Panc1 (cell line): ENCODE measurements around the gene DPYD. TPM values are rescaled to one million over a fixed set of nuclear protein-coding genes. Genes with fewer than 3 reads are reported as not detected.

Experiments used
- ATAC-seq: fragments of 200-7000 bp; cut with Tn5 transposase; 2 replicates; pipeline ENCODE4 v1.9.1; 2020; ENCODE audit warnings: mild to moderate bottlenecking, moderate library complexity
- BruUV-seq: library from RNA; stranded (reverse); fragments of 400-500 nt; replicated peaks from 2 replicates; lab custom pipeline; 2021; lab: Mats Ljungman, UMichigan
- CTCF ChIA-PET: fragments of 300-600 bp; sonication (Branson Sonifier 250); formaldehyde crosslinking; loops from one replicate; lab custom pipeline; 2022; ENCODE audit warnings: antibody characterized with exemption; lab: Charles Lee
- POLR2A ChIA-PET: fragments of 300-600 bp; sonication (Branson Sonifier 250); formaldehyde crosslinking; loops from one replicate; lab custom pipeline; 2022; ENCODE audit warnings: antibody characterized with exemption; lab: Charles Lee
- DNase-seq: peaks from one replicate; pipeline ENCODE4 v3.0.0-alpha.2; 2010; ENCODE audit warnings: low read depth, low spot score
- H3K27ac ChIP-seq: 2 replicates; pipeline ENCODE4 v1.5.1; 2011; ENCODE audit warnings: mild to moderate bottlenecking, low read length, inconsistent platforms
- H3K27me3 ChIP-seq: fragments of 200-500 bp; sonication (Bioruptor generic); 2 replicates; pipeline ENCODE4 v1.6.0; 2014; ENCODE audit warnings: low read length, inconsistent platforms; ENCODE audit not compliant: control insufficient read depth, insufficient read depth
- H3K36me3 ChIP-seq: fragments of 200-500 bp; sonication (Bioruptor generic); 2 replicates; pipeline ENCODE4 v1.5.1; 2014; ENCODE audit warnings: inconsistent platforms, mild to moderate bottlenecking, low read length, moderate library complexity; ENCODE audit not compliant: control insufficient read depth, insufficient read depth
- H3K4me1 ChIP-seq: 2 replicates; pipeline ENCODE4 v1.5.1; 2011; ENCODE audit warnings: inconsistent platforms, mild to moderate bottlenecking, low read length, moderate library complexity; ENCODE audit not compliant: control insufficient read depth, insufficient read depth
- H3K4me3 ChIP-seq, 2 experiments: 2 replicates each; pipeline ENCODE4 v1.5.1; 2011 to 2012; ENCODE audit warnings: low read depth in 2 of 2, low read length in 2 of 2, mild to moderate bottlenecking in 2 of 2, inconsistent platforms in 1 of 2, moderate library complexity in 1 of 2
- H3K9me3 ChIP-seq: fragments of 200-500 bp; sonication (Bioruptor generic); 2 replicates; pipeline ENCODE4 v1.5.1; 2014; ENCODE audit warnings: low read depth, mild to moderate bottlenecking, inconsistent platforms, low read length, moderate library complexity; ENCODE audit not compliant: control insufficient read depth, insufficient read depth
- CTCF ChIP-seq: fragments of 450-650 bp; IDR thresholded peaks from 2 replicates; pipeline ENCODE4 v1.5.1; 2017; ENCODE audit warnings: mild to moderate bottlenecking
- POLR2AphosphoS5 ChIP-seq: IDR thresholded peaks from 2 replicates; pipeline ENCODE4 v1.6.1; 2012; ENCODE audit warnings: mild to moderate bottlenecking, low read depth, low read length, moderate library complexity
- REST ChIP-seq, 2 experiments: IDR thresholded peaks; 2 replicates each; pipeline ENCODE4 v1.6.1; 2011 to 2012; ENCODE audit warnings: low read depth in 2 of 2, control low read depth in 1 of 2, low read length in 1 of 2, mild to moderate bottlenecking in 1 of 2, moderate library complexity in 1 of 2; ENCODE audit not compliant: insufficient read depth in 1 of 2
- SIN3A ChIP-seq: IDR thresholded peaks from 2 replicates; pipeline ENCODE4 v1.6.1; 2012; ENCODE audit warnings: low read depth, mild to moderate bottlenecking, low read length, moderate library complexity, borderline replicate concordance; ENCODE audit not compliant: insufficient read depth
- TCF7L2 ChIP-seq: IDR thresholded peaks from 2 replicates; pipeline ENCODE4 v1.6.1; 2011; ENCODE audit warnings: mild to moderate bottlenecking, low read depth, low read length, inconsistent platforms
- in situ Hi-C: cut with HindIII; loops from 2 replicates; pipeline ENCODE4 v1.10.0; 2016; ENCODE audit warnings: low sequenced_read_pairs, low pct_unique_long_range_greater_than_20kb
- intact Hi-C: fragments of 100-400 bp; cut with micrococcal nuclease; formaldehyde crosslinking; loops from one replicate; pipeline ENCODE4 v1.10.0; 2022; ENCODE audit not compliant: unreplicated experiment
- total RNA-seq: library from RNA; stranded (reverse); gene quantifications from one replicate; pipeline ENCODE4 v1.2.1, GENCODE V29; 2021; ENCODE audit not compliant: unreplicated experiment

The DPYD gene
- total RNA-seq, 1 experiment from 2014 or later, result 2.0 TPM

- Histone ChIP-seq H3K36me3 (no peaks in the 10 kb centered on the region), H3K27me3 (no peaks in the 10 kb centered on the region), H3K27ac (no peak overlapping the region), H3K4me1 (no peaks in the 10 kb centered on the region), H3K9me3 (no peaks in the 10 kb centered on the region), H3K4me3 (no peak overlapping the region)
- POLR2A ChIA-PET, result no interaction called here
- no TSS peak for BruUV-seq
- intact Hi-C loops, result no loop called here
- ATAC-seq (no peak), DNase-seq (no peak)
- no peak for TF ChIP-seq REST (IDR thresholded peaks at IDR 0.05; ENCODE audit: insufficient read depth in 1 of 2, low read depth in 2 of 2, low read length in 1 of 2)
- TF ChIP-seq SIN3A, result no peak
- TF ChIP-seq POLR2AphosphoS5, result no peak
- CTCF ChIA-PET, result no interaction called here
- in situ Hi-C loops, result no loop called here
These were observed 487.6 kb downstream of the DPYD start for GRCh38 chr1:97433094-97433823.

GRCh38 chr1:97427371-97427770, 493.5 kb downstream of the DPYD start:
- Histone ChIP-seq H3K27me3 (no peaks in the 10 kb centered on the region), H3K4me1 (no peaks in the 10 kb centered on the region), H3K9me3 (no peaks in the 10 kb centered on the region), H3K4me3 (no peak overlapping the region), H3K27ac (no peak overlapping the region), H3K36me3 (no peaks in the 10 kb centered on the region)
- intact Hi-C loops (no loop called here), in situ Hi-C loops (no loop called here)
- ATAC-seq, result no peak
- DNase-seq, result no peak
- no TSS peak for BruUV-seq
- TF ChIP-seq SIN3A, result no peak
- TF ChIP-seq TCF7L2, result no peak
- no peak for TF ChIP-seq CTCF
- TF ChIP-seq POLR2AphosphoS5, result no peak
- no peak for TF ChIP-seq REST (IDR thresholded peaks at IDR 0.05; ENCODE audit: insufficient read depth in 1 of 2, low read depth in 2 of 2, low read length in 1 of 2)
- CTCF ChIA-PET, result no interaction called here
- POLR2A ChIA-PET, result no interaction called here
